Bladder microvascular endothelial cell (primary cell): ENCODE results near the gene PITX2. TPM values are rescaled to one million over a fixed set of nuclear protein-coding genes. Genes with fewer than 3 reads are reported as not detected.

Source experiments
- total RNA-seq: library from RNA; depleted of rRNA; stranded (reverse); fragments of >200 nt; gene quantifications from 2 replicates; pipeline ENCODE4 v1.2.3, GENCODE V29; 2014

PITX2 gene
- total RNA-seq: 0.16 TPM in 1 of 2 replicates, not detected in the other

DNA sequence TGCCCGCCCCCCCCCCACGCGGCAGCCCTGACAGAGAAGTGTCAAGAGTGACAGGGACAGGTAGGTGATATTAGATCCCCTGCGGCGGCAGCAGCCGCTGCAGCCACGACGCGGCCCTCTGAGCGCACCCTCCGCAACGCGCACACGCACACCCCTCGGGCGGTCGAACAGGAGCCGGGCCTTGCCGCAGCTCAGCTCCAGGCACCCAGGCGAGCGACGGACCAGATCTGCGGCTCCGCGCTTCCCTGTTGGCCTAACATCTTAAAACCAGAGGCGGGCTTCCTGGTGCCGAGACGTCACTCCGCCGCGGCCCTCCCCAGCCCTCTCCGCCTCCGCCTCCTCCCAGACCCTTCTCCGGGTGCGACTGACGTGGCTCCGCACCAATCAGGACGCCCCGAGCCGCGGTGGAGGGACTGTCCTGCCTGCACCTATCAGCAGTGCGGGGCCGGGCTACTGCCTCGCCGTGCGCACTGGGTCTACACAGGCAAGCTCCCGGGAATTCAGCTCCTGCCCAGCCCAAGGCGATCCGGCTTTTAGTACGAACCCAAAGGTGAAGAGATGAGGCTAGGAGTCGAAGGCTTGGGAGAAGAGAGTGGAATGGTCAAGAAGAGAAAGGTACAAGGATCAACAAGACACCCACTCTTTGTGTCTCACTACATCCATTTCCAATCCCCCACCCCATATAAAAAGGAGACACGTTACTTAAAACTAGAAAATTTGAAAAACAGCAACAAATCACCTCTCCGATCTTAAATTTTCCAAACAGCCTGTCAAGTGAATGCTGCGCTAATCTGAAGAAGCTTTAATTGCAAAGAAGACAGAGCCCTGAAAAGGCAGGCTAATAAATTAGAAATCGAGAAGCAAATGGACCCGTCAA, at the start of gene PITX2:
Gene PITX2, minus strand, starts transcription at position 237 of the 877 bp plus-strand sequence. CDS start 617 bp downstream, outside the sequence.

Other genes starting within 250 kb of the PITX2 start
- gene ENPEP, start 146.9 kb downstream of the PITX2 start, total RNA-seq: under 0.01 and 0.49 TPM in 2 replicates